ENCODE results near the gene BPIFB2.
A peak's percentile ranks its signal among the peaks of the same experiment; 100 is the strongest.

BPIFB2 gene

GRCh38 chr20:32997431-32997830, 10.1 kb upstream of the BPIFB2 start:
- TF ChIP-seq CTCF (IDR thresholded peaks at IDR 0.05; ENCODE audit: insufficient read depth, missing control alignments): no peak
- DNase-seq (ENCODE audit: insufficient read length, low spot score): no peak
- no peak for FAIRE-seq

DNA sequence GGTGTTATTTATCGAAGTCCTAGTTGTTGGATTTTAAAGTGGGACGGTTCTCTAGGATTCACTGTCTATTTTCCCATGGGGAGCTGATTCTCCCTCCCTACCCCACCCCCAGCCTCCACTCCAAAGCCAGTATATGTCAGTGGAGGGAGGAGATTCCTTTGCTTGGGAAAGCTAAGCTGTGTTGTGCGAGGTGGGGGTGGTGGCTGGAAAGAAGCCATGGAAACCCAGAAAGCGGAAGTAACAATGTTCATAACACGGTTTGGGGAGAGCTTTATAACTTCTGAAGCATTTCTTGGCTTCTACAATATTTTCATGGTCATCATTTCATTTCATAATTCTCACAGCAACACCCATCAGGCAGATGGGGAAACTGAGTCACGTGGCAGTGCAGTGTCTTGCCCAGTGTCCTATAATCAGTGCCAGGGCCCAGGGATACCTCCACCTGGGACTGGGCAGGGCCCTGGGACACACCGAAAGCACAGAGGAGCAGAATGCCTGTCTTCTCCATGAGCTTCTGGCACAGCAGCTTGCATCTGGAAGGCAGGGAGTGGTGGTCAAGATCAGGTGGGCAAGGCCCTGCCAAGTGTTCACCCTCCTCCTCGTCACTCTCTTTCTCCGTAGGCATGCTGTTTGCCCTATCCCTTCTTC, 7.8 kb upstream of the BPIFB2 start:
- no peak for TF ChIP-seq CTCF (IDR thresholded peaks at IDR 0.05; ENCODE audit: insufficient read depth, missing control alignments)
- FAIRE-seq: no peak
- DNase-seq (ENCODE audit: insufficient read length, low spot score): no peak

DNA sequence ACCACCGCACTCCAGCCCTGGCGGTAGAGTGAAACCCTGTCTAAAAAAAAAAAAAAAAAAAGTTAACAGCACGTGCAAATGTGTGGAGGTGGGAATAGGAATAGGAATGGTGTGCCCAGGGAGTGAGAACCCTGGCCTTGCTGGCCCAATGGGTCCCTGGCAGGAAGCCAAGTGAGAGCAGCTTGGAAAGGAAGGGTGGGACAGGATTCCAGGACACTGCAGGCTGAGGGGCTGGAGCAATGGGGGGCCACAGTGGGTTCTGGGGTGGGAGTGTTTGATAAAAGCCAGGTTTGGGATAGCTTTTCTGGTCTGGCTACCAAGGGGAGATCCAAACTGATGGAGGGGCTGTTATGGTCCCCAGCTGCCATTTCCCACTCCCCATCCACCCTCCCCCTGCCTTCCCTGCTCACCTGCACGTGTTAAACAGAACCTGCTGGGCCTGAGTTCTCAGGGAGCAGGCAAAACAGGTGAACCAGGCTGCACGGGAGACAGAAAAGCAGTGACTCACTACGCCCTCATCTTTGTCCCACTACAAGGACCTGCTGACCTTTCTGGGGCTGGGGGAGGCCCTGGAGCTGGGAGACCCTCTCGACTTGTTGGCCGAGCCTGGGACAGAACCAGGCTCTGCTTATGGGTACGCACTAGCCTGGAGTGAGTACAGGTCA, 6.6 kb upstream of the BPIFB2 start:
- no peak for TF ChIP-seq CTCF (IDR thresholded peaks at IDR 0.05; ENCODE audit: insufficient read depth, missing control alignments)
- FAIRE-seq (no peak), DNase-seq (ENCODE audit: insufficient read length, low spot score) (no peak)

- DNase-seq (ENCODE audit: insufficient read length, low spot score): no peak
- TF ChIP-seq CTCF (IDR thresholded peaks at IDR 0.05; ENCODE audit: insufficient read depth, missing control alignments): no peak
- FAIRE-seq: no peak
Measured at GRCh38 chr20:33002087-33002808, 5.3 kb upstream of the BPIFB2 start.

- FAIRE-seq: no peak
- DNase-seq (ENCODE audit: insufficient read length, low spot score): no peak
- no peak for TF ChIP-seq CTCF (IDR thresholded peaks at IDR 0.05; ENCODE audit: insufficient read depth, missing control alignments)
Measured at GRCh38 chr20:33004141-33004751, 3.3 kb upstream of the BPIFB2 start, which contains the start of gene SUN5. SUN5 (minus strand) TSS chr20:33004433; CDS start chr20:33004340, 93 bp downstream.

DNA sequence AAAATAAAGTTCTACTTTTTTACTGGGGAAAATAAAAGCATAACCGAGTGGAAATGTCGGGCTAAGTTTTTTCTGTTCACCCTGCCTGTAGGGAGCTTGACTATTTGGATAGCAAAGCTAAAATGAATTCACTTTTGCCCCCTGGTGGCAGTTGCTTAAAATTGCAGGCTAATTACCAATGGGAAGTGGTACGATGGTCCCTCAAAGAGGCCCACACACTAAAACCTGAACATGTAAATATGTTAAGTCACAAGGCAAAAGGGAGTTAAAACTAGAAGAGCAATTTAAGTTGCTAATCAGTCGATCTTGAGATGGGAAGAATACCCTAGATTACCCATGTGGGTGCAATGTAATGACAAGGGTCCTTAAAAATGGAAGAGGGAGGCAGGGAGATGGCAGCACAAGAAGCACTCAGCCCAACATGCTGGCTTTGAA, 2.4 kb upstream of the BPIFB2 start:
- FAIRE-seq: no peak
- peak; percentile 31 for TF ChIP-seq CTCF (IDR thresholded peaks at IDR 0.05; ENCODE audit: insufficient read depth, missing control alignments)
- DNase-seq (ENCODE audit: insufficient read length, low spot score): no peak

All from D721Med (cell line).